OCI-M1 (cell line): ENCODE measurements around the gene PDIK1L.

Experiments
- DNase-seq: peaks from one replicate; lab custom pipeline; 2025; lab: John Stamatoyannopoulos, UW

PDIK1L gene

DNA sequence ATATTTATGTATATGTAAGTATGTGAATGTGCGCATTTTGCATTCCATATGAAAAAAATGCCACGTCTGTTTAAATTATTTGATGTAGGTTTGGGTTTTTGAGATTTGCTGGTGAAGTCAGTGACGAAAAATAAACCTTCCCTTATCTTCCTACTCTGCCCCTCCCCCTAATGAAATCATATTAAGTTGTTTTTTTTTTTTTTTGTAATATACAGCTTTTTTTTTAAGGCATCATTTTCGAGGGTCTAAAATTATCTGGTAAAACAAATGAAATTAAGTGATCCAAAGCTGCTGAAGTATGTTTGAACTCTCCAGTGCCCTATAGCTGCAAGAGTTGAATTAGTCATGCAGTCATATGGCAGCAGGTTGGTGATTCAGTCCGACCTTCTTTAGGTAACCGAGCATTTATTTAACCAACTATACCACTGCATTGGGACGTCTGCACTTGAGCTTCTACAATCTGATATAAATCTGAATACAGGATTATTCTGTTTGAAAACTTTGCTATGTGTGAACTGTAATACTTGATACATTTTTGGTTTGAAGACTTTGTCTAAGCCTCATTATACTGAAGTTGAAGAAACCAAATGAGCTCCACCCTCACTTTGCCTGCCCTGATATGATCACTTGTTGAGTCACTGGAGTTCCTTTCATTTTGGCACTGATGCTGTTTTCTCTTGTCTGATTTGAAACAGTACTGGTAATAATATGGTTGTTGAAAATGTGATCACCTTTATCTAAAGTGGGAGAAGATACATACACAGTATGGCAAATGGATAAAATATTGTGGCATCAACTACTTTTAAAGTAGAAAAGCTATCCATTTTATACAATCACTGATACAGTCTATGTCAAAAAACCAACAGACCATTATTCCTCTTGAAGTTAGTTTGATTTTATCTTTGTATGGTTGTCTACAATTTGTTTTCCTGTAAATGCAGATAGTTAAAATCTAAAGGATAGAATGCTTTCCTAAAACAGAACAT, 11.7 kb downstream of the PDIK1L start:
- DNase-seq: peak; percentile 91

DNA sequence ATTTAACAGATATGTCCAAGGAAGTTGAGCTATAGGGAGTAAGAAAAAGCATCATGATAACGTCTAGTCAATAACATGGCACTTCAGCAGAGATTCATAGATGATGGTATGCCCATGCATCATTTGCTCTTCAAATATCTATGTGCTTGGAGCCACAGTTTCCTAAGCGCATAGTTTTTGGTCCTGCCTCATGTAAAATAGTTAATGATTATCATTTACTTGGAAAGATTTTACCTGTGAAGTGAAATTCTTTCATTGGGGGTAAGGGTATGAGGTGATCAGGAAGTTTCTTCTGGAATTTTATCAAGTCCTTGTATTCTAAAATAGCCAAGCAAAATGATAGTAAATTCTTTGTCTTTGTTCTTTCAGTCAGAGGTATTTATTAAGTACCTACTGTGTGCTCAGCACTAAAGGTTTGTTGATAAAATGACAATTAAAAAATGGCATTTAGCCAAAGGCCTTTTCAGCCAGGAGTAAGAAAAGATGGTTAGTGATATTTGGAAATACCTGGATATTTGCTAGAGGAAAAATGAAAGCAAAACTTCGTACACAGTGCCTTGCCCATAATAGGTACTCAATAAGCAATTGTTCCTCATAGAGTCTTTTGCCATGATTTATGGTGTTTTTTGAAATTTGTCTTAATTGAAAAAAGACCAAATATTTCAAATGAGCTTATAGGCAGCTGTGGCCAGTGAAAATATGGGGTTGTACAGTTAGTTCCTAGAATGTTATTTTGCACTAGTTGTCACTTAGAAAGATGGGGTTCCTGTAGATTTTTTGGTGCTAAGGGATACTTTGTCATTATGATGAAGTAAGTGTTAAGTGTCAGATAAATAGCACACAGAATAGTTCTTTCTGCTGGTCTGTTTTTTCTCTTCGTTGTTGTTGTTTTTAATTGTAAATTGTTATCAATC, 13.1 kb downstream of the PDIK1L start:
- peak; percentile 70 for DNase-seq

DNA sequence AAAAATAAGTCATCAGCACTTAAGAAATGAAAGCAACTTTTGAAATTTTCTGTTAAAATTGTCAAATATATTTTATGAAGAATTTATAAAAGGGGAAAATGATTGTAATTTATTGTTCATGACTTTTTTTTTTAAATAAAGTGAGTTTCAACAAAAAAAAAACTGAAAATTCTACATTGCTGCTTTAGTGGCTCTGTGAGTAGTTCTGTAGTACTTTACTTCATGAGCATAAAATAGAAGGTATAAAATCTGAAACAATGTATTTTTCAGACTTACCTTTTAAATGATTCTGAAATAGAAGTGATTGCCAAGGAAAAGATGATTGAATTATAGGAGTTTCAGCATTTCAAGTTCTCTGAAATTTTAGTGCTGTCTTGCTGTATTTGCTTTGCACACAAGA, 13.8 kb downstream of the PDIK1L start:
- peak; percentile 68 for DNase-seq

DNA sequence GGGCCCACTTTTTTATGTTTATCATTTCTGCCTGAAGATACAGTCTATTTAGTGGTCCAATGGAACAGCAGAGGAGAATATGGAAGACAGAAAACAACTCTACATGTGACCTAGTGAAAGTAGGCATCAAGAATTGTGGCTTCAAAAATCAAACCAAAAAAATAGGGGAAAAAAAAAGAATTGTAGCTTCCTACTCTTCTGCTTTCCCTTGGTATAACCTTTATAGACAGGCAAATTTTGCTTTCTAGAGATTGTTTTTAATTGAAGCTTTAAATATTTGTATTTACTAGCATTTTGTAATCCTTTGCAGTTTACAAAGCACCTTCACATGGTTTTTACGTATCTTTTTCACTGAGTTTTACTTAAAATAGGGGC, 14.3 kb downstream of the PDIK1L start:
- no peak for DNase-seq

DNA sequence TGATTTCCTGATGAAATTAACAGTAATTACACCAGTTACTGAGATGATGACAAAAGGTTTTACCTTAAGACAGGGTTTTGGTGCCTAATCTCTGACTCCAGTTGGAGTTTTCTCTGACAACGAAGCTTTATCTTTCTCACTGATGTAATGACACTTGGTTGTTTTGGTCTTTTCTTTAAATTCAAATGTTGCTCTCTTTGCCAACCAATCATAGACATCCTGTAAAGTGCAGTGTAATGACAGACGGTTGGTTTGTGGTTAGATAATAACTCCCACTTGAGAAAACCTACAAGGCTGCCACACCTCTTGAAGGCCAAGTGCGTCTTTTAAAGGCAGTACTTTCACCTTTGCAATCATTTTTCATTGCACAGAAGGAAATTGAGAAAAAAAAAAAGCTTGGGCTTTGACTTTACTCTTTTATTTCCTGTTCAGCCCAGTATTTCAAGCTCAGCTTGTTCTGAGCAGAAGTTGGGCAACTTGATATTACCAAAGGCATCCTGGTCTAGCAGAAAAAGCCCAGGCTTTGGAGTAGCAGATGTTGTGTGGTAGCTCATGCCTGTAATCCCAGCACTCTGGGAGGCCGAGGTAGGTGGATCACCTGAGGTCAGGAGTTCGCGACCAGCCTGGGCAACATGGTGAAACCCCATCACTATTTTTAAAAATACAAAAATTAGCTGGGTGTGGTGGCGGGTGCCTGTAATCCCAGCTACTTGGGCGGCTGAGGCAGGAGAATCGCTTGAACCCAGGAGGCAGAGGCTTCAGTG, 14.9 kb downstream of the PDIK1L start:
- DNase-seq: peak; percentile 99

DNA sequence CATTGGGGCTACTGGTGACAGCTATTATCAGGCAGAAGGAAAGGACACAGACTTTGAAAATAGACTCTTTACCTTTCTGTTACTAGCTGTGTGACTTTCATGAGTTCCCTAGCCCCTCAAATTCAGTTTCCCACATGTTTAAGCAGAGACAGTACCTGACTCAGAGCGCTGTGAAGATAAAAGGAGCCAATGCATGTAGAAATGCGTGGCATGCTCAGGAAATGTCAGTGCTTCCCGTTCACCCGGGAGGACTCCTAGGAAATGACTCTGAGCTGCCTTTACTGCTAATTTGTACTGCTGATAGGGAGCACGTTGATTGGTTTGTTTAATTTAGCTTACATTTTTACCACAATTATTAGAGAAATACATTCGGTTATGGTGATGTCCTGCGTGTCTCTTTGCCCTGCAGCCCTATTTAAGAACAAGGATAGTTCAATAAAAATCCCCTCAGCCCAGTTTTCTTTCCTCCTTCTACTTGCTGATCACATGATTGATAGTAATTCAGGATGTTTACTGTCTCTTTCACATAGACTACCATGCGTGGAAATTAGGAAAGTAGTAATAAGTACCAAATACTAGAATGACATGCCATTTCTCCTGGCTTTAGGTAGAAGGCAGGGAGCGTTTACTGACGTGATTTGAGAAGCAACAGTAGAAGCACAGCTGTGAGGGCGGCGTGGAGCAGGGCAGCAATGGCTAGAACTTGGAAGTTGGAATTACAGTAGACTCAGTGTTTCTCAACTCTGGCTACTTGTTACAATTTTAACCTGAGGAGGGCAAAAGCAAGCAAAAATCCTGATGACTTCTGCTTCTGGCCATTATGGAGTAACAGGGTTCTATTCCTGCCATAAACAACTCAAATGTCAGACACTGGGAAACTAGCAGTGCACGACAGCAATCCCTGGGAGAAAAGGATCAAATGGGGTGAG, 15.9 kb downstream of the PDIK1L start:
- DNase-seq: peak; percentile 85

DNA sequence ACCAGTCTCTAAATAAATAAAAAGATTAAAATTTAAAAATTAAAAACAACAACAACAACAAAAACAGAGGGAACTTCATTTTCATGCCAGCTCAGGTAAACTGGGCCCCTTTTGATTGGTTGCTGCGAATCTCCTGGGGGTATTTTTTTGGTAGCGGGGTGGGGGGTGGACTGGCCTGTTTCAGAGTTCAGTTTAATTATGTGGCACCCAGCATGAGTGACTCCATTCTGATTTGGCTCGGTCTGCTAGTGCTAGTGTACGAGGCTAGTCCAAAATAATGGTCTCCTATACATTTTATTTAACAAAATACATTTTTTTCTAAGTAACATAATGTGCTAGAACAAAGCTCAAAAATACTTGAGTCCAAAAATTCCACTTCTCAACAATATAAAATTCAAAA, 18.2 kb downstream of the PDIK1L start:
- DNase-seq: no peak

DNA sequence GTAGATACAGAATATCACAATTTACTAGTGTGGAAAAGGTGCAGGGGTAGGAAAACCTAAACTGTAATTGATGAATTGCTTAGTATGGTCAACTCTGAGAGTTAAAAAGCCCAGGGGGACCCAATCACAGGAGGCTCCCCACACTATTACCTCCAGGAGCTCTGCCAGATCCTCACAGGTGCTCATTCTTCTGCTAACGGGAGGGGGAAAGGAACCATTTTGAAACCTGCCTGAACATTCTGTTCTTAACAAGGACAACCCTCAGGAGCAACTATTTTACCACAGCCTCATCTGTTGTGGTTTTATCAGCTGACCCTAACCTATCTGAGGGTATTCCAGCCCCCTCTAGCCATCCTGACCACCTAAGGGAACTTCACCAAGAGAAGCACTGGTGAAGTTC, 19.1 kb downstream of the PDIK1L start:
- peak; percentile 24 for DNase-seq

DNA sequence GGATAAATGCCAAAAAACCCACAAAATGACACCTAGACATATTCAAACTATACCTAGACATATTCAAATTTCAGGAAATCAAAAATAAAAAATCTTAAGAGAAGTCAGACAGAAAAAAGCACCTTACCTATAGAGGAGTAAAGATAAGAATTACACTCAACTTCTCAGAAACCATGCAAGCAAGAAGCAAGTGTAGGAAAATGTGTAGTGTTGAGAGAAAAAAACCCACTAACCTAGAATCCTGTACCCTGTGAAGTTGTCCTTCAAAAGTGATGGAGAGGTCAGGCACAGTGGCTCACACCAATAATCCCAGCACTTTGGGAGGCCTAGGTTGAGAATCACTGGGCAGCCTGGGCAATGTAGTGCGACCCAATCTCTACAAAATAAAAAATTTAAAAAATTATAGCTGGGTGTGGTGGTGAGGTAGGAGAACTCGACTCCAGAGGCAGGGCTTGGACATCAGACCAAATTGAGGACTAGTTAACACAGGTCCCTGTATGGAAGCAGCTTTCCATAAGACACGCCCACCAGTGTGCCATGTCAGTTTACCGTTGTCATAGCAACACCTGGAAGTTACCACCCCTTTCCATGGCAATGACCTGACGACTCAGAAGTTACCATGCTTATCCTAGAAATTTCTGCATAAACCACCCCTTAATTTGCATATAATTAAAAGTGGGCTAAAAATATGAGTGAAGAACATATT, 20.7 kb downstream of the PDIK1L start:
- peak; percentile 28 for DNase-seq

DNA sequence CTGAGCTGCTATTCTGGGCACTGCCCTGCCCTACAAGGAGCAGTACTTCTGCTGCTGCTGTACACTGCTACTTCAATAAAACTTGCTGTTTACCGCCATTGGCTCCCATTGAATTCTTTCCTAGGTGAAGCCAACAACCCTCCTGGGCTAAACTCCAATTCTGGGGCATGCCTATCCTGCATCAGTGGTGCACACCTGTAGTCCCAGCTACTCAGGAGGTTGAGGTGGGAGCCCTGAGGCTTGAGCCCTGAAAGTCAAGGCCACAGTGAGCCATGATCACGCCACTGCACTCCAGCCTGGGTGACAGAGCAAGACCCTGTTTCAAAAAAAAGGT, 21.2 kb downstream of the PDIK1L start:
- no peak for DNase-seq

DNA sequence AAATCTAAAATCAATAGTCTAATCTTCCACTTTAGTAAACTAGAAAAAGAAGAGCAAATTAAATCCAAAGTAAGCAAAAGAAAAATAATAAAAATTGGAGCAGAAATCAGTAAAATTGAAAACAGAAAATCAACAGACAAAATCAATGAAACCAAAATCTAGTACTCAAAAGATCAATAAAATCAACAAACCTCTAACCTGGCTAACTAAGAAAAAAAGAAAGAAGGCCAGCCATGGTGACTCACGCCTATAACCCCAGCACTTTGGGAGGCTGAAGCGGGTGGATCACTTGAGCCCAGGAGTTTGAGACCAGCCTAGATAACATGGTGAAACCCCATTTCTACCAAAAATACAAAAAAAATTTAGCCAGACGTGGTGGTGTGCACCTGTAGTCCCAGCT, 22.8 kb downstream of the PDIK1L start:
- DNase-seq: no peak

DNA sequence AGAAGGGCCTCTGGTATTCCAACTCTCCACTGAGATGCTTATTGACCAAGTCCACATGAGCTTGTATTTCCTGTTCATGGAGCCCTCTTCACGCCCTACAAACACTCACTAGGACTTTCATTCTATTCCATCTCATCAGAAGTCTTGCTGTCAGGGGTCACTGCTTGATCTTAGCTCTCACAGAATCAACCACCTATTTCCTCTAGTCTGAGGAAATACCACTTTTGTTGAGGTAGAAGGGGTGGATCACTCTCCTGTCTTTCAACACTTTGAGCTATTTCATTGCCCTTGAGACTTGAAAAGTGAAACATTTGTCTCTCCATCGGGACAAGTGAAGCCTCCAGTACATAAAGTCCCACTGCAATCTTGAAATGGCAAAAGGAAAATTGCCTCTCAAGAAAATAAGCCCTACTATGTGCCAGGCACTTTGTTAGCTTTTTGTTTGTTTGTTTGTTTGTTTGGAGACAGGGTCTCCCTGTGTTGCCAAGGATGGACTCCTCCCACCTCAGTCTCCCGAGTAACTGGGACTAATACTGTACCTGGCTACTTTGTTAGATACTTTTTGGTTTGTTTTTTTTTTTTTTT, 27.4 kb downstream of the PDIK1L start:
- DNase-seq: peak; percentile 62

DNA sequence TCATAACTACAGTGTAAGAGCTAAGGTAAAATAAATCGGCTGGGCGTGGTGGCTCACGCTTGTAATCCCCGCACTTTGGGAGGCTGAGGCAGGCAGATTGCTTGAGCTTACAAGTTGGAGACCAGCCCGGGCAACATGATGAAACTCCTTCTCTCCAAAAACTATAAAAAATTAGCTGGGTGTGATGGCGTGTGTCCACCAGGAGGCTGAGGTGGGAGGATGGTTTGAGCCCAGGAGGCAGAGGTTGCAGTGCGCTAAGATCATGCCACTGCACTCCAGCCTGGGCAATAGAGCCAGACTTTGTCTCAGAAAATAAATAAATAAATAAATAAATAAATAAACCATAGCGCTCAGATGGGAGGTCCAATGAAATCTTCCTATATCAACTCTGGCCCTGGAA, 30.5 kb downstream of the PDIK1L start:
- DNase-seq: no peak

DNA sequence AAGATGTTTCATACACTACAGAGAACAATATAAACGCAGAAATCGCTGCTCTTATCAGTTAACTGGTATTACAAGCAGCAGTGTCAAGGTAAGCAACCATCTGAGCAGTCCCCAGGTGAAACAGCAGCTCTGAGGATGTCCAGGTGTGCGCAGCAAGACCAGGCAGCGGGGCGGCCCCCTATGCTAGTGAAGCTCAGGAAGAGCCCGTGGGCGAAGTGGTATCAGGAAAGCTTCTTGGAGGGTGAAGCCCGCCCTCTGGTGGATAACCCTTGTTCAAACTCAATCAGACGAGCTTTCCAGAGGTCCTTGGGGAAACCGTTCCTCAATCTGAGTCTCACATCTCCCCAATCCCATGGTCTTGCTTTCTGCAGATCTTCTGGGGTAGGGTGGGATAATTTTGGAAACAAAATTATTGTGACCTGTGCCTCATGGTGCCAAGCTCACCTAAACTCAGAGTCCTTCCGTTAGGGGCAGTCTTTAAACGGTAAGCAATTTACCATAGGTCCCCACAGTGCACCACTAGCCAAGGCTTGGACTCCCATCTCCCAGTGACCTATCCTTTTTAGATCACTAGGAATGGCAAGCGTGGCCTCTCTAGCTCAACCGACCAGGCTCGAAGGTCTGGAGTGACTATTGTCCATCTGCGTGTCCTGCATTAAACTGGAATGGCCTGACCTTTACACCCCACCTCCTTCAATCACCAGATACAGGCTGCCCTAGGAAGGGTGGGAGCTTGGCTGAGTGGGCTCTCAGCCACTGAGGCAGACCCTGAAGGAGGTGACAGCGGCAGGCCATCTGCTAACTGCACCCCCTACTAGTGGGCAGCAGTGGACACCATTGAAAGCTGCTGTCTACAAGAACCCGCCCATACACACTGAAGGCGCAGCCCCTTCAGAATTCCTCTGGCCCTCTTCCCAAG, 33.7 kb downstream of the PDIK1L start:
- peak; percentile 92 for DNase-seq

DNA sequence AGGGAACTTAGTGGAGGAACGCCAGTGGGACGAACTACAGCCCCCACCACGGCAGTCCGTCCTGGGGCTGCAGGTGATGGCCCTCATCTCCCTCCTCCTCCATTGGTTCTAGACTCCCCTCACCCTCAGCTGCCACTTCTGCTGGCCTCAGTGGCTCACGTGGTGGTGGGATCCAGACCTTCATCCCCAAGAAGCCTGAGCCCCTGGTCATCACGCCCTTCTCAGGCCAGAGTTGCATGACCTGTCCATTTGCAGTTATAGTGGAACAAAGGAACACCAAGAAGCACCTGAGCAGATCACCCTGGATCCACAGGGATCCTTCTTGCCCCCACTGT, 34.3 kb downstream of the PDIK1L start:
- no peak for DNase-seq

DNA sequence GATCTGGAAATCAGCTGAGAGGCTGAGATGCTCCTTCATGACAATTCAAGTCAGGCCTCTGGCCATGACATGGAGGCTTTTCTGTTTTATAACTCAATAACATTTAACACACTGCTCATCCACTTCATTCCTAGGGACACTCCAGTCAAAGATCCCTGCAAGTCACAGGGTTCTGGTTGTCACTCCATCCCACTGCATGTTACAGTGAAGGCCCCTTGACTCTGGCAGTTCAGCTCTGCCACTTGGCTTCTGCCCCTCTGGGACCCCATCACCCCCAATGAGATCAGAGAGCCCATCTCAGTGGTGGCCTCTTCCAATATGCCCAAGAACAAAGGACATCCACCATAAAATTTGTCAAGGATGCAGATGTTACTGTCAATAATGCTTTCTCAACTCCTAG, 37.3 kb downstream of the PDIK1L start:
- no peak for DNase-seq

DNA sequence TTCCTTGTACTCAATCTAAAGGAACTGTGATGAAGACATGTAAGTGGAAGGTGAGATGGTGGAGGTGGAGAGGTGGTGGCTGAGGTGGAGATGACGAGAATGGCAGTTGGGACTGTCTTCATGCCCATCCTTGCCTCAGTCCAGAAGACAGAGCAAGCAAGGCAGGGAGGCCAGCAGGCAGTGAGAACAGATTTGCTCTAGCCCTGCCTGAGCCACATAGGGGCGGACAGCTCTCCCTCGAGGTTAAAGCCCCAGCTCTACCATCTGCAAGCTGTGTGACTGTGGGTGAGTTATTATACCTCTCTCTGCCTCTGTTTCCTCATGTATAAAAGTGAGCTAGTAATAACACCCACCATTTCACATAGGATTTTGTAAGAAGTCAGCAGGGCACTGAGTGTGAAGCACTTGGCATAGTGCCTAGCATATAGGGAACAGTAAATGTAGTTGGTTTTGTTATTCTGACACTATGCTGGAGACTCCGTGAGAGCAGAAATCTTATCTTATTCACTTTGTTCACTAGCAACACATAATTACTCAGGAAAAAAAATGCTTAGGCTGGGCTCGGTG, 42.4 kb downstream of the PDIK1L start:
- peak; percentile 29 for DNase-seq

DNA sequence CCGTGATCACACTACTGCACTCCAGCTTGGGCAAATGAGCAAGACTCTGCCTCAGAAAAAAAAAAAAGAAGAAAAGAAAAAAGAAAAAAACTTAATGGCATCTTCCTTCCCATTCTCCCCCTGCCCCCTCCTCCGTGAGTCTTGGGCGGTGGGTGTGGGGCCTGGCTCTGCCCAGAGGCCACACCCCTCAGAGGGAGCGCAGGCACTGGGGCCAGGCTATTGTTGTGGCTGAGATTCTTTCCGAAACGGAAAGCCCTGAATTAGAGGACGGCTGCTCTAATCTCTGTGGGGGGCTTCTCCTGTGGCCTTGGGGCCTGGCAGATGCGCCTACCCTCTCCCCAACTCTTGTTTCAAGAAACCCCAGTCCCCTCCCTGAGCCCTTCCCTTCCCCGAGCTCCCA, 43.1 kb downstream of the PDIK1L start:
- DNase-seq: no peak
